Spleen (tissue), 11 donors: ENCODE measurements around the gene RNPEP. TPM values are rescaled to one million over a fixed set of nuclear protein-coding genes. Genes with fewer than 3 reads are reported as not detected.
"Not testable (repeated sequence)": the region's sequence is repeated elsewhere in the genome, so short reads cannot be mapped to it uniquely, and the experiment has no call there.

Source experiments
- DNase-seq: peaks from one replicate; pipeline ENCODE4 v3.0.0-alpha.2; 2020
- H3K27ac ChIP-seq, 8 donors: fragments of 200-600 bp; sonication (generic) in 7 of 8; 1 replicate in 4 of 8; 2 replicates in 4 of 8; pipeline versions ENCODE4 v1.5.0 to v1.8.0; 2016 to 2021; ENCODE audit warnings: inconsistent platforms in 4 of 8, mild to moderate bottlenecking in 4 of 8, moderate library complexity in 1 of 8
- H3K27me3 ChIP-seq, 7 donors: fragments of 200-600 bp; sonication (generic) in 6 of 7; replicated peaks in 1 of 7; 1 replicate in 4 of 7; 2 replicates in 3 of 7; pipeline versions ENCODE4 v1.5.0 to v1.8.0; 2016 to 2021; ENCODE audit warnings: inconsistent platforms in 3 of 7, mild to moderate bottlenecking in 1 of 7
- H3K36me3 ChIP-seq, 6 donors: fragments of 200-600 bp; sonication (generic) in 5 of 6; 1 replicate in 4 of 6; 2 replicates in 2 of 6; pipeline versions ENCODE4 v1.5.0 to v1.8.0; 2016 to 2021; ENCODE audit warnings: inconsistent platforms in 2 of 6
- H3K4me1 ChIP-seq, 6 donors: fragments of 200-600 bp; sonication (generic) in 5 of 6; 1 replicate in 3 of 6; 2 replicates in 3 of 6; pipeline versions ENCODE4 v1.5.0 to v1.8.0; 2016 to 2021; ENCODE audit warnings: inconsistent platforms in 3 of 6
- H3K4me3 ChIP-seq, 8 donors: fragments of 200-600 bp; sonication (generic) in 7 of 8; 1 replicate in 4 of 8; 2 replicates in 4 of 8; pipeline versions ENCODE4 v1.5.0 to v1.8.0; 2016 to 2021; ENCODE audit warnings: inconsistent platforms in 4 of 8, mild to moderate bottlenecking in 4 of 8, moderate library complexity in 2 of 8
- H3K9me3 ChIP-seq, 8 donors: fragments of 200-600 bp; sonication (generic) in 7 of 8; 1 replicate in 4 of 8; 2 replicates in 4 of 8; pipeline versions ENCODE4 v1.5.0 to v1.8.0; 2016 to 2021; ENCODE audit warnings: inconsistent platforms in 4 of 8
- CTCF ChIP-seq, 11 experiments: fragments of 200-600 bp in 7 of 11; fragments of 450-650 bp in 4 of 11; sonication (generic) in 4 of 11; IDR thresholded peaks in 8 of 11; conservative IDR thresholded peaks in 3 of 11; 1 replicate in 7 of 11; 2 replicates in 4 of 11; pipeline versions ENCODE4 v1.4.0 to v1.8.0; 2016 to 2021; ENCODE audit warnings: antibody characterized with exemption in 11 of 11, inconsistent platforms in 4 of 11, mild to moderate bottlenecking in 1 of 11
- POLR2A ChIP-seq, 3 donors: fragments of 450-650 bp; IDR thresholded peaks; one replicate each; pipeline ENCODE4 v1.5.1; 2017; ENCODE audit warnings: antibody characterized with exemption in 3 of 3, mild to moderate bottlenecking in 1 of 3
- POLR2AphosphoS5 ChIP-seq, 3 donors: sonication (generic); formaldehyde crosslinking; IDR thresholded peaks; one replicate each; pipeline ENCODE4 v1.5.1; 2017; ENCODE audit warnings: antibody characterized with exemption in 3 of 3
- WGBS, 5 donors: extraction: QIAGEN DNeasy Blood & Tissue Kit in 3 of 5; methylation state at CpG; one replicate each; pipeline versions ENCODE4 v1.1.5 to v1.1.7; 2013 to 2018; 5-methylcytosine and 5-hydroxymethylcytosine counted together
- intact Hi-C: fragments of 100-400 bp; cut with DNase I; formaldehyde crosslinking; loops from one replicate; pipeline ENCODE4 v1.15.0; 2023; ENCODE audit warnings: low total_unique reads
- polyA plus RNA-seq, 3 donors: library from polyadenylated mRNA; stranded (reverse); fragments of 200-250 nt; gene quantifications; one replicate each; pipeline ENCODE4 v1.2.1, GENCODE V29; 2013
- total RNA-seq, 7 donors: library from RNA; depleted of rRNA in 3 of 7; stranded (reverse); fragments of >200 nt in 3 of 7; fragmentation: NEBNext Ultra II Directional in 4 of 7; extraction: Animal tissue kit (Norgen Biotek cat#: 25700) in 4 of 7; gene quantifications; one replicate each; pipeline versions ENCODE4 v1.1.0 to v1.2.1, GENCODE V29; 2016 to 2021
- donor health status: healthy with polysubstance abuse.
- donor health status: DM: no; HTN: no; CAD: no; lungs with moderate emphysema.
- donor health status: DM: no; HTN: no; CAD: no.
- donor health status: Bipolar disorder and iron deficiency.
- donor health status: healthy.
- donor health status: DM: no; HTN: no; CAD: no.
- donor health status: DM: yes; HTN: yes; CAD: no.

RNPEP gene
- total and polyA plus RNA-seq, 10 donors = 24.8 to 69.0 (median 57.3) TPM

GRCh38 chr1:201958348-201958747 lies 24.1 kb upstream of the RNPEP start:
- Histone ChIP-seq H3K4me1 (peaks cover 12 to 27% (median 20%) of the 10 kb centered on the region in 6 donors), H3K9me3 (no peaks in the 10 kb centered on the region), H3K27me3 (no peaks in the 10 kb centered on the region), H3K4me3 (no peak overlapping the region), H3K27ac (no peak overlapping the region), H3K36me3 (peaks cover 5 to 64% (median 59%) of the 10 kb centered on the region in 6 donors)
- WGBS, 5 donors = 86 to 95% (median 90%) methylated on average over 5 of the region's 5 CpGs
- TF ChIP-seq CTCF (IDR thresholded peaks at IDR 0.05 in 8 of 11, conservative IDR thresholded peaks at IDR 0.05 in 3 of 11) = no peak
- no peak for TF ChIP-seq POLR2A (IDR thresholded peaks at IDR 0.05)
- TF ChIP-seq POLR2AphosphoS5 (IDR thresholded peaks at IDR 0.05) = no peak
- no peak for DNase-seq
- intact Hi-C loops = no loop called here

- DNase-seq, H3K4me3 ChIP-seq, intact Hi-C loops, H3K27me3 ChIP-seq, H3K27ac ChIP-seq, H3K4me1 ChIP-seq, H3K9me3 ChIP-seq: not testable (repeated sequence)
- peaks cover 7 to 99% (median 96%) of the 10 kb centered on the region in 6 donors for H3K36me3 ChIP-seq
- 92 to 96% (median 95%) methylated on average over 10 of the region's 10 CpGs for WGBS, 5 donors
Measured at GRCh38 chr1:201962382-201962781, 20.1 kb upstream of the RNPEP start.

- peaks cover 2 to 99% (median 95%) of the 10 kb centered on the region in 6 donors for H3K36me3 ChIP-seq
- intact Hi-C loops = no loop called here
- WGBS, 5 donors = 88 to 92% (median 90%) methylated on average over 1 of the region's 1 CpG
Measured at GRCh38 chr1:201964261-201964660, 18.2 kb upstream of the RNPEP start.

GRCh38 chr1:201966171-201966570 lies 16.3 kb upstream of the RNPEP start:
- Histone ChIP-seq H3K4me1 (no peaks in the 10 kb centered on the region), H3K4me3 (no peak overlapping the region), H3K27ac (no peak overlapping the region), H3K9me3 (no peaks in the 10 kb centered on the region), H3K27me3 (no peaks in the 10 kb centered on the region), H3K36me3 (peaks cover 2 to 100% (median 95%) of the 10 kb centered on the region in 6 donors)
- intact Hi-C loops = no loop called here
- no peak for DNase-seq
- WGBS, 5 donors = 86 to 91% (median 88%) methylated on average over 5 of the region's 5 CpGs
- no peak for TF ChIP-seq POLR2A (IDR thresholded peaks at IDR 0.05)
- no peak for TF ChIP-seq POLR2AphosphoS5 (IDR thresholded peaks at IDR 0.05)
- TF ChIP-seq CTCF (IDR thresholded peaks at IDR 0.05 in 8 of 11, conservative IDR thresholded peaks at IDR 0.05 in 3 of 11) = no peak

More at GRCh38 chr1:201964261-201964660, 18.2 kb upstream of the RNPEP start:
- DNase-seq = no peak
- no peak overlapping the region for H3K4me3 ChIP-seq
- H3K27me3 ChIP-seq = no peaks in the 10 kb centered on the region
- no peaks in the 10 kb centered on the region for H3K4me1 ChIP-seq
- H3K27ac ChIP-seq = no peak overlapping the region
- H3K9me3 ChIP-seq = no peaks in the 10 kb centered on the region
- TF ChIP-seq POLR2AphosphoS5 (IDR thresholded peaks at IDR 0.05) (no peak), POLR2A (IDR thresholded peaks at IDR 0.05) (no peak), CTCF (IDR thresholded peaks at IDR 0.05 in 8 of 11, conservative IDR thresholded peaks at IDR 0.05 in 3 of 11) (no peak)
